Esophagus squamous epithelium (tissue), 4 donors: ENCODE results near the gene AAMDC.

ENCODE experiments used
- CTCF ChIP-seq, 6 experiments: fragments of 450-650 bp in 4 of 6; fragments of 200-600 bp in 2 of 6; sonication (generic) in 2 of 6; IDR thresholded peaks; one replicate each; pipeline ENCODE4 v1.5.1; 2016 to 2019; ENCODE audit warnings: antibody characterized with exemption in 6 of 6, mild to moderate bottlenecking in 4 of 6, moderate library complexity in 4 of 6
- POLR2A ChIP-seq, 4 donors: fragments of 450-650 bp; IDR thresholded peaks; one replicate each; pipeline ENCODE4 v1.6.1; 2017; ENCODE audit warnings: antibody characterized with exemption in 4 of 4, mild to moderate bottlenecking in 4 of 4, moderate library complexity in 3 of 4

- TF ChIP-seq POLR2A (IDR thresholded peaks at IDR 0.05) (no peak), CTCF (IDR thresholded peaks at IDR 0.05) (no peak)
Measured at GRCh38 chr11:77775936-77776335, 45.0 kb upstream of the AAMDC start.
